Measurements from ENCODE around the gene RNF207. TPM values are rescaled to one million over a fixed set of nuclear protein-coding genes. Genes with fewer than 3 reads are reported as not detected.

The RNF207 gene
- total RNA-seq, 1 experiment from 2014 or later, result 115 TPM

GRCh38 chr1:6251681-6252373 is 45.9 kb downstream of the RNF207 start:
- ChIA-PET CTCF (interaction anchor here (0.5 to 0.6 kb wide), 2 partner anchors 189 to 198 kb away, joined by 3 to 5 read pairs; no protein-coding TSS in a partner anchor), POLR2A (no interaction called here)
- no peak for DNase-seq (ENCODE audit: low read depth, low spot score)
- intact Hi-C loops (cut with micrococcal nuclease; ENCODE audit: unreplicated experiment), result no loop called here
- in situ Hi-C loops (cut with HindIII; ENCODE audit: low pct_unique_long_range_greater_than_20kb, low sequenced_read_pairs), result no loop called here
- Histone ChIP-seq H3K4me1 (ENCODE audit: control insufficient read depth, insufficient read depth, low read length) (peaks cover 2% of the 10 kb centered on the region; the same call in 1 of the 2 replicates), H3K27ac (ENCODE audit: low read length) (no peak overlapping the region), H3K27me3 (ENCODE audit: control insufficient read depth, insufficient read depth, low read length) (no peaks in the 10 kb centered on the region), H3K4me3 (ENCODE audit: low read depth in 2 of 2, low read length in 2 of 2) (no peak overlapping the region), H3K9me3 (ENCODE audit: control insufficient read depth, insufficient read depth, low read depth, low read length) (no peaks in the 10 kb centered on the region), H3K36me3 (ENCODE audit: control insufficient read depth, insufficient read depth, low read length) (no peaks in the 10 kb centered on the region)
- TF ChIP-seq CTCF (IDR thresholded peaks at IDR 0.05) (no peak), POLR2AphosphoS5 (IDR thresholded peaks at IDR 0.05; ENCODE audit: low read depth, low read length) (no peak), SIN3A (IDR thresholded peaks at IDR 0.05; ENCODE audit: borderline replicate concordance, insufficient read depth, low read depth, low read length) (no peak), REST (IDR thresholded peaks at IDR 0.05; ENCODE audit: insufficient read depth in 1 of 2, low read depth in 2 of 2, low read length in 1 of 2) (no peak), TCF7L2 (IDR thresholded peaks at IDR 0.05; ENCODE audit: low read depth, low read length) (no peak)
- no peak for ATAC-seq
- no TSS peak for BruUV-seq (replicated peaks)

DNA sequence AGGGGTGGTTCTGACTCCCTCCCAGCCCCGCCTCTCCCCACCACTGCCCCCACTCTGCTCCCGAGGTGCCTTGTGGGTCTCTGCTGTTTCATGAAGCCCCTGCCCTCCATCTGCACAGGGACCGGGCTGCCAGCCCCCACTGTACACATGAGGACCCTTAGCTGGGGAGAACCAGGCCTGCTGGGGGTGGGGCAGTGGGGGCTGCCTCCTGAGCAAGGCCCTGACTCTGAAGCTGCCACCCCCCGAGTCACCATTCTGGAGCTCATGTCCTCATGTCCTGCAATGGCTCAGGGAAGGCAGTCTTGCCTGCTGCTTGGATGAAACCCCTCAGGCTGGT is 46.4 kb downstream of the RNF207 start:
- CTCF ChIA-PET, result no interaction called here
- H3K27ac ChIP-seq (ENCODE audit: low read length), result no peak overlapping the region
- no peaks in the 10 kb centered on the region for H3K9me3 ChIP-seq (ENCODE audit: control insufficient read depth, insufficient read depth, low read depth, low read length)
- H3K4me1 ChIP-seq (ENCODE audit: control insufficient read depth, insufficient read depth, low read length), result no peaks in the 10 kb centered on the region
- no peak overlapping the region for H3K4me3 ChIP-seq (ENCODE audit: low read depth in 2 of 2, low read length in 2 of 2)
- no TSS peak for BruUV-seq (replicated peaks)
- POLR2A ChIA-PET, result no interaction called here
- ATAC-seq (no peak), DNase-seq (ENCODE audit: low read depth, low spot score) (no peak)
- H3K27me3 ChIP-seq (ENCODE audit: control insufficient read depth, insufficient read depth, low read length), result no peaks in the 10 kb centered on the region
- no peak for TF ChIP-seq REST (IDR thresholded peaks at IDR 0.05; ENCODE audit: insufficient read depth in 1 of 2, low read depth in 2 of 2, low read length in 1 of 2)
- TF ChIP-seq SIN3A (IDR thresholded peaks at IDR 0.05; ENCODE audit: borderline replicate concordance, insufficient read depth, low read depth, low read length), result no peak
- no peak for TF ChIP-seq TCF7L2 (IDR thresholded peaks at IDR 0.05; ENCODE audit: low read depth, low read length)
- TF ChIP-seq CTCF (IDR thresholded peaks at IDR 0.05), result no peak
- intact Hi-C loops (cut with micrococcal nuclease; ENCODE audit: unreplicated experiment) (no loop called here), in situ Hi-C loops (cut with HindIII; ENCODE audit: low pct_unique_long_range_greater_than_20kb, low sequenced_read_pairs) (no loop called here)
- no peaks in the 10 kb centered on the region for H3K36me3 ChIP-seq (ENCODE audit: control insufficient read depth, insufficient read depth, low read length)

Measured in Panc1 (cell line).